ENCODE measurements around the gene ASAH2B. TPM values are rescaled to one million over a fixed set of nuclear protein-coding genes. Genes with fewer than 3 reads are reported as not detected.
A peak's percentile ranks its signal among the peaks of the same experiment; 100 is the strongest.
"Not testable (repeated sequence)": the region's sequence is repeated elsewhere in the genome, so short reads cannot be mapped to it uniquely, and the experiment has no call there.

Gene ASAH2B
- total RNA-seq = 4.9 to 6.3 TPM (median 5.8 TPM) in 3 replicates

DNA sequence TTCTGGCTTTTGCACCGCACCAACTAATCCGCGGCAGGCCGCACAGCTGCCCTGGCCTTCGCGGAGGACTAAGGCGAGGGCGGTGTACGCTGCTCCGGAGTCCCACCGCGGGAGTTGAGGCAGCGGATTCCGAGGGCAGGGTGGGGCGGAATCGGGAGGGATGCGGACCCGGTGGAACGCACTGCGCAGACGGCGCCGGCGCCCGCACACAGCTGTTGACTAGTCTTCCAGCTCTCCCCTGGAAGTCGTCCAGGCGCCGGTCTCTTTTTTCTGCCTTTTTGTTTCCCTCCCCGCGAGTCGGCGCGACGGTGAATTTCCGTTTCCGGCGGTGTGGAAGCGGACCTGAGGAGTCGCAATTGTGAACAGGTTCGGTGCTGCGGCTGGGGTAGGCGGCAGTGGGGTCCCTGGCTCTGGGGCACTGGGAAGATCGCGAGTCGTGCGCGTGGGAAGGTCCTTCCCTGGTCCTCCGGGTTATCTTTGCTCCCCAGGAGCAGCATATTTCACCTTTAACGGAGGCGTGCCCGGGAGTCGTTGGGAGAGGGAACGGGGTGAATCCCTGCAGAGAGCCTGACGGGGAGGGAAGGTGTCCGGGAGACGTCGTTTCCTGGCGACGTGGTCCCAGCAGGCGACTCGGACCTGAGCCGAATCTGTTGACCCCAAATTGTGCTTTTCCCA is at the start of gene ASAH2B:
ASAH2B (plus strand) TSS at position 319 of the 675 bp plus-strand sequence. CDS start 5,195 bp downstream, outside the sequence.
- Mint-ChIP-seq H3K4me3 (peak within 1 kb of the TSS; percentile 95), H3K36me3 (no peaks in the 10 kb centered on the region), H3K27ac (peak within 1 kb of the TSS; percentile 95), H3K9me3 (no peaks in the 10 kb centered on the region), H3K27me3 (ENCODE audit: low read depth) (peaks cover 34% of the 10 kb centered on the region), H3K4me1 (peaks cover 9% of the 10 kb centered on the region)
- peak; percentile 69 to 79 for DNase-seq (ENCODE audit: low spot score in 2 of 2, unreplicated experiment in 2 of 2)
- no peak for TF ChIP-seq CTCF (IDR thresholded peaks at IDR 0.05; ENCODE audit: unreplicated experiment)

DNA sequence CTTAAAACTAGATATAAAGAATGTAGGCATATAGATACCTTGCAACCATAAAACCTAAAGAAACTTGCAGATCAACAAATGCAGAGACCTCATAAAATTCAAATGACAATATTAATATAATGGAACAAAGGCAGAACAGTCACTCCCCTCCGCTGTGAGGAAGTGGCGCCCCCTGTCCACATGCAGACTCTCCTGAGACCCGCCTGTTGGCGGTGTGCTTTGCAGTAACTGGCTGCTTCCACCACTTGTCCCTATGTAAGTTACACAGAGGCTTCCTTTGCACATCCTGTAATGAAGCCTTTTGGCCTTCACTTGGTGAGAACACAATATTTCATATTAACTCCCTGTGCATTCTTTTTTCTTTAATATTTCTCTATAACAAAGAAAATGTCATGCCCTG is 41.9 kb upstream of the ASAH2B start:
- H3K27ac Mint-ChIP-seq; H3K4me1 Mint-ChIP-seq; DNase-seq (ENCODE audit: low spot score in 2 of 2, unreplicated experiment in 2 of 2); H3K4me3 Mint-ChIP-seq; H3K9me3 Mint-ChIP-seq; H3K36me3 Mint-ChIP-seq: not testable (repeated sequence)
- H3K27me3 Mint-ChIP-seq (ENCODE audit: low read depth) = peaks cover 25% of the 10 kb centered on the region

- not testable (repeated sequence) for H3K4me1 Mint-ChIP-seq; H3K27ac Mint-ChIP-seq; H3K9me3 Mint-ChIP-seq; H3K36me3 Mint-ChIP-seq; H3K4me3 Mint-ChIP-seq; DNase-seq (ENCODE audit: low spot score in 2 of 2, unreplicated experiment in 2 of 2)
- peaks cover 17% of the 10 kb centered on the region for H3K27me3 Mint-ChIP-seq (ENCODE audit: low read depth)
These were observed 37.8 kb upstream of the ASAH2B start for GRCh38 chr10:50701947-50702346.

DNA sequence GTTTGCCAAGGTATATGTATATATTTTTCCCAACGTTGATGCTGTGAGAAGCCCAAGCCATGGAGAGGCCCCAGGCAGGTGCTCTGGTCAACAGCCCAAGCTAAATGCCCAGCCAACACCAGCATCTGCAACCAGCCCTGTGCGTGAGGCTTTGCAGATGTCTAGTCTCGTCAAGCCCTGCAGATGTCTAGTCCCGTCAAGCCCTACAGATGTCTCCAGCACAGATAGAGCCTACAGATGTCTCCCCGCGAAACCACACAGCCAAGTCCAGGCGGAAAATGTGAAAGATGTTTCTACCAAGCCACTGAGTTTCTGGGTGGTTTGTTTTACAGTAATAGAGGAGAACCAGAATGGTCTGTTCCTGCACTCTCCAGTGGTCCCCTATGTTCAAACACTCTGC is 36.7 kb upstream of the ASAH2B start:
- H3K4me1 Mint-ChIP-seq; H3K4me3 Mint-ChIP-seq; DNase-seq (ENCODE audit: low spot score in 2 of 2, unreplicated experiment in 2 of 2); H3K9me3 Mint-ChIP-seq; H3K36me3 Mint-ChIP-seq; H3K27ac Mint-ChIP-seq: not testable (repeated sequence)
- peaks cover 15% of the 10 kb centered on the region for H3K27me3 Mint-ChIP-seq (ENCODE audit: low read depth)

GRCh38 chr10:50704436-50705079 is 35.2 kb upstream of the ASAH2B start:
- H3K4me1 Mint-ChIP-seq; H3K27me3 Mint-ChIP-seq (ENCODE audit: low read depth); H3K4me3 Mint-ChIP-seq; H3K36me3 Mint-ChIP-seq; H3K27ac Mint-ChIP-seq; DNase-seq (ENCODE audit: low spot score in 2 of 2, unreplicated experiment in 2 of 2); H3K9me3 Mint-ChIP-seq: not testable (repeated sequence)

DNA sequence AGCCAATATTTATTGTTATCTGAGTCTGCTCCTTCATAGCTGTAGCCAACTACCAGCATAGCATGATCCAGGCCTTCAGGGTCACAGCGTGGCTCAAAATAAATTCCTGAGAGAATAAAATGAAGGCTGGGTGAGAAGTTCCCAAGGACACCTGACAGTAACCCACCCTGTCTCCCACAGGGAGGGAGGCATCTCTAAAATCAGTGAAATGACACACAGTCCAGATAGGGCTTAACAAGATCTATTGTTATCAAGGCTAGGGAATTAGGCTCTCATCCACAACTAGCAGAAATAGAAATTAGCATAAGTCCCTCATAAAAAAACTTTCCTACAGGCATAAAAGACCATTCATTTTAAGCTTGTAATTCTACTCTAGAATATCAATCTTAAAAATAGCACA is 33.7 kb upstream of the ASAH2B start:
- not testable (repeated sequence) for H3K36me3 Mint-ChIP-seq; H3K4me1 Mint-ChIP-seq; H3K27me3 Mint-ChIP-seq (ENCODE audit: low read depth); H3K9me3 Mint-ChIP-seq; DNase-seq (ENCODE audit: low spot score in 2 of 2, unreplicated experiment in 2 of 2); H3K4me3 Mint-ChIP-seq; H3K27ac Mint-ChIP-seq

DNA sequence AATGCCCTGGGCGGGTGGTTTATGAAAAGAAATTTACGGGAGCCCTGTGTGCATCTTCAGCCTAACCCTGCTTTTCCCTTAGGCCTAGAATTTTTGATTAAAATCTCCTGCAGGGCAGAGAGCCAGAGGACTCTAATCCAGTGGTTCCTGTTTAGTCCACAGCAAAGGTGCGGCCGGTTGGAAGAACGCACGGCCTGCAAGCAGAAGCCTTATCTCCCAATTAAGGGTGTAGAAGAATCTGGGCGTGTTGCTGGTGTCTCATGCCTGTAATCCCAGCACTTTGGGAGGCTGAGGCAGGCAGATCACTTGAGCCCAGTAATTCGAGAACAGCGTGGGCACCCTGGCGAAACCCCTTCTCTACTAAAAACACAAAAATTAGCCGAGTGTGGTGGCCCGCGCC is 29.5 kb upstream of the ASAH2B start:
- H3K4me1 Mint-ChIP-seq; H3K27me3 Mint-ChIP-seq (ENCODE audit: low read depth); H3K9me3 Mint-ChIP-seq; H3K4me3 Mint-ChIP-seq; H3K36me3 Mint-ChIP-seq; H3K27ac Mint-ChIP-seq; DNase-seq (ENCODE audit: low spot score in 2 of 2, unreplicated experiment in 2 of 2): not testable (repeated sequence)

DNA sequence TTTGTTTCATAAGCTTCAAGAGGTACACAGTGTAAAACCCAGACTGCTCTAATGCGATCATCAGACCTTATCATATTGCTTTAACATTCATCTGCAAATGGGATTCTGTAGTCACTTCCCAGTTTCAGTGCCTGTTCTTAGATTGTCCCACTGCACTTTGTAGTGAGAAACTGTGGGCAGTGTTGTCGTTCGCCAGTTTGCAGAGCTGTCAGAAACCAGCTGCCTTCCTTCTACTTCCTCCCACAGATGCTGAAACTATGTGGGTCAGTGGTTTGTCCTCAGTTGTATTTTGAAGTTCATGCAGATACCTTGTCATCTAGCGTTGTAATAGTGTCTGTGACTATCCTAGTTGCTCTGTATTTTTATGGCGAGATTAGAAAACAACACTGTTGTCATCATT is 15.9 kb upstream of the ASAH2B start:
- H3K4me1 Mint-ChIP-seq; H3K27ac Mint-ChIP-seq; H3K9me3 Mint-ChIP-seq; H3K36me3 Mint-ChIP-seq; DNase-seq (ENCODE audit: low spot score in 2 of 2, unreplicated experiment in 2 of 2); H3K4me3 Mint-ChIP-seq: not testable (repeated sequence)
- peaks cover 59% of the 10 kb centered on the region for H3K27me3 Mint-ChIP-seq (ENCODE audit: low read depth)

DNA sequence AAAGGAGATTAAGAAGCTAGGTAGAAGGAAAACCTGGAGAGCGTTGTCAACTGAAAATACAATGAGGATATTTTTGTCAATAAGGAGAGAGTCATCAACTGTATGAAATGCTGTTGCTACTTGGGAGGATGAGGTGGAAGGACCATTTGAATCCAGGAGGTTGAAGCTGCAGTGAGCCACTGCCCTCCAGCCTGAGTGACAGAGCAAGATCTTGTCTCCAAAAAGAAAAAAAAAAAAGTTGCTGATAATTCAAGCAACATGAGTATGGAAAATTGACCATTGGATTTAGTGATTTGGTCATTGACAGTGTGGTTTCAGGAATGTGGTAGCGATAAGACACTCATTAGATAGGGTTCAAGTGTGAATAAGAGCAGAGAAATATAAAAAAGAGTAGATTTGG is 11.6 kb upstream of the ASAH2B start:
- not testable (repeated sequence) for H3K36me3 Mint-ChIP-seq; H3K27ac Mint-ChIP-seq; H3K9me3 Mint-ChIP-seq; H3K4me3 Mint-ChIP-seq; DNase-seq (ENCODE audit: low spot score in 2 of 2, unreplicated experiment in 2 of 2); H3K4me1 Mint-ChIP-seq
- peaks cover 68% of the 10 kb centered on the region for H3K27me3 Mint-ChIP-seq (ENCODE audit: low read depth)

DNA sequence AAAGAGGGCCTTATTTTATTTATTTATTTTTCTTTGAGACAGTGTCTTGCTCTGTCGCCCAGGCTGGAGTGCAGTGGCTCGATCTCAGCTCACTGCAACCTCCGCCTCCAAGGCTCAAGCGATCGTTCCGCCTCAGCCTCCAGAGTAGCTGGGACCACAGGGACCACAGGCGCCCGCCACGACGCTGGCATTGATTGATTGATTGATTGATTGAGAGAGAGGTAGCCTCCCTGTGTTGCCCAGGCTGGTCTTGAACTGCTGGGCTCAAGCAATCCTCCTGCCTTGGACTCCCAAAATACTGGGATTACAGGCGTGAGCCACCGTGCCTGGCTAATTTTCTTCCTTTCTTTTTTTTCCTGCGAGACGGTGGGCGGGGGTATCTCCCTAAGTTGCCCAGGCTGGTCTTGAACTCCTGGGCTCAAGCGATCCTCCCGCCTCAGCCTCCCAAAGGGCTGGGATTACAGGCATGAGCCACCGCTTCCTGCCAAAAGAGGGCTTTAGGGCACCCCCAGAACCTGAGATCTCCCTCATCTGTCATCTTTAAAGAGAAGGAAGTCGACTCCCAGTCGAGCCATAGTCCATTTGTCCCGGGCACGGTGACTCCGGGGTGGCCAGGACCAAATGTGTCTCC is 634 bp upstream of the ASAH2B start:
- Mint-ChIP-seq H3K27ac (peak overlapping the region; percentile 95), H3K4me3 (peak overlapping the region; percentile 95), H3K27me3 (ENCODE audit: low read depth) (peaks cover 41% of the 10 kb centered on the region)
- H3K9me3 Mint-ChIP-seq; H3K4me1 Mint-ChIP-seq; DNase-seq (ENCODE audit: low spot score in 2 of 2, unreplicated experiment in 2 of 2); H3K36me3 Mint-ChIP-seq: not testable (repeated sequence)

Measured in mesothelial cell of epicardium (in vitro differentiated cells).